ENCODE data around the gene CNTN4. TPM values are rescaled to one million over a fixed set of nuclear protein-coding genes. Genes with fewer than 3 reads are reported as not detected.

The CNTN4 gene
- total RNA-seq, 1 experiment from 2014 or later: 1.8 TPM

DNA sequence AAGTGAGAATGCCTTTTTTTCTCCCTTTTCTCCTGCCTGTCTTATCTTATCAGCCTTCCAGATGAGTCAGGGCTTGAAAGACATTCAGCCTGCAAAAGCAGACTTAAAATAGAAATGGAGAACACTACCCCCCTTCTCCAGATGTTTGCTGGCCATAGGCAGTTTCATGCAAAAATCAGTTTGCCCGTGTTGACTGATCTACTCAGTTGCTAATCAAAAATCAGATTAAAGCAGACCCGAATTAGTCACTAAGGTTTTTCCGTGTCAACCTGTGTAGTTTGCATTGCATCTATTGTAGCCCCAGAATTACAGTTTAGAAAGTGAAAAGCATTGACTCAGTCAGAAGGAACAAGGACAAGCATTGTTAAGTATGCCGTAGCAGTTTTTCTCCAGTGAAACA is 955.3 kb downstream of the CNTN4 start:
- DNase-seq (ENCODE audit: low read depth): no peak
- in situ Hi-C loops (cut with HindIII; ENCODE audit: low pct_unique_long_range_greater_than_20kb, low sequenced_read_pairs): no loop called here

DNA sequence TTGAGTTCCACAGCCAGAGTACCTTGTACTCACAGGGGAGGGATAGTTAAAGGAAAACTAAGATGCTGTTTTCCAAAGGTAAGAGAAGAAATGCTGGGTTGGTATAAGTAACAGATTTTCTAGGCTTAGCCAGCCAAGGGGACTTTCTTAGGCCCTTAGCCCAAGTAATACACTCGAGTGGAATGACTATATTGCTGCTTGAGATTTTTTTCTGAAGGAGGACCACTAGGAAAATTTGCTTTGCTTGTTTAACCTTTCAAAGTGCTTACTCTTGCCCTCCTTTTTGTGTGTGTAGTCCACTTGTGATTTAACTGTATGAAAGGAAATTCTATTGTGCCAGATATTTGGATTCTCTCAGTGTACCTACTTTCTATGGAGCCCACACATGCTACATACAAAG is 961.0 kb downstream of the CNTN4 start:
- no peak for DNase-seq (ENCODE audit: low read depth)
- in situ Hi-C loops (cut with HindIII; ENCODE audit: low pct_unique_long_range_greater_than_20kb, low sequenced_read_pairs): no loop called here

DNA sequence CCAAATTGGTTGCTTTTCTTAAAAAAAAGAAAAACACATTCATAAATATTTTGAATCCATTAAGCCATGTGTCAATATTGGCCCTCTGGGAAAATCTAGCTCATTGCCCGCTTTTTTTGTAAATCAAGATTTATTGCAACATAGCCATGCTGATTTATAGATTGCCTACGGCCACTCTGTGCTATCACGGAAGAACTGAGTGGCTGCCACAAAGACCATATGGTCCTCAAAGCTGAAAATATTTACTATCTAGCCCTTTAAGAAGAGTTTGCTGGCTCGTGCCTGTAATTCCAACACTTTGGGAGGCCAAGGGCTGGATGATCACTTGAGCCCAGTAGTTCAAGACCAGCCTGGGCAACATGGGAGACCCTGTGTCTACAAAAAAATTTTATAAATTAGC is 965.6 kb downstream of the CNTN4 start:
- in situ Hi-C loops (cut with HindIII; ENCODE audit: low pct_unique_long_range_greater_than_20kb, low sequenced_read_pairs): no loop called here

DNA sequence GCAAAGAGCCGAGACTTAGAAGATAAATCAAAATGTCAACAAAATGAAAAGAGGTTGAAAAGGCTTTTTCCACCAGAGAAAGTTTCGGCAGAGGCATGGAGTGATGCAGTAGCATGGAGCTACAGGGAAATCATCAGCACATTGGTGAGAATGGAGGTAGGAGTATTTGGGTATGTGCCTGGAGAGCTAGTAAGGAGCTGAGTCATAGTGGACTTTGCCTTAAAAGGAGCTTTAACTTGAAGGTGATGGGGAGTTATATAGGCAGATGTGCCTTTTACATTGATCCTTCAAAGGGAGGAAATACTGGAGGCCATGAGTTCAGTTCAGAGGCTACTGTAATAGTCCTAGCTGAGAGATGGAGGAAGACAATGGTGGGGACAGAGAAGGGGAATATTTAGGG is 967.2 kb downstream of the CNTN4 start:
- in situ Hi-C loops (cut with HindIII; ENCODE audit: low pct_unique_long_range_greater_than_20kb, low sequenced_read_pairs): no loop called here
- no peak for DNase-seq (ENCODE audit: low read depth)

More for the DNA sequence above, 965.6 kb downstream of the CNTN4 start:
- no peak for DNase-seq (ENCODE audit: low read depth)

DNA sequence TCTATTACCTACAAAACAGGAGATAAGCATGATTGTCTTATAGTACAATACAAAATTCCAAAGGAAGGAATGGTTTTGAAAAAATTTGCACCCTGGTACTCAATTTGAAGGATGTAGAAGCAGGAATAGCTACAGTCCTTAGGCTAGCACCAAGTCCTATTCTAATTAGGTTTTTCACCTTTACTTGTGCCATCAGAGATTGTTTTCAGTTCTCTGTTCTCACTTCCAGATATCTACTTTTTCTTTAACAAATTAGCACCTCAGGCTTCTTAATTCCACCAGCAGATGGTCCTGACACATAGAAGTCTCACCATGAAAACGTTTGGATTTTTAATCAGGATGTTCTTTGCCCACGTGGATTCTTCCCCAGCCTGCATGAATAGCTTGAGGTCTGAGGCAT is 967.7 kb downstream of the CNTN4 start:
- in situ Hi-C loops (cut with HindIII; ENCODE audit: low pct_unique_long_range_greater_than_20kb, low sequenced_read_pairs): no loop called here
- no peak for DNase-seq (ENCODE audit: low read depth)

DNA sequence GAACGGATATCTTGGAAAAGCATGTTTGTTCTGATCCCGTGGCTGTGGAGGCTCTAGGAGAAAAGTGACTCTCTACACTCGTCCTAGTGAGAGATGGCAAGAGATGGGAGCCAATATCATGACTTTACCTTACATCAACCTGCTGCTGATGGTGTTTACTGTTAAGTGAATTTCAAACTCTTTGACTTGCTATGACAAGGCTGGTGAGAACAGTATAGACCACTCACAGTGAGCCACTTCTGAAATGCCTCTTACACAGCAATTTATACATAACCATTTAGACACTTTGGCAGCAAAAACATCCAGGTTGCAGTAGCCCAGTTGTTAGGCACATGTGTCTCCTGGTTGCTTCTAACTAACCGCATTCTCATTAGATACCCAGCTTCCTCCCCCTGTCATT is 968.2 kb downstream of the CNTN4 start:
- DNase-seq (ENCODE audit: low read depth): no peak
- in situ Hi-C loops (cut with HindIII; ENCODE audit: low pct_unique_long_range_greater_than_20kb, low sequenced_read_pairs): no loop called here

DNA sequence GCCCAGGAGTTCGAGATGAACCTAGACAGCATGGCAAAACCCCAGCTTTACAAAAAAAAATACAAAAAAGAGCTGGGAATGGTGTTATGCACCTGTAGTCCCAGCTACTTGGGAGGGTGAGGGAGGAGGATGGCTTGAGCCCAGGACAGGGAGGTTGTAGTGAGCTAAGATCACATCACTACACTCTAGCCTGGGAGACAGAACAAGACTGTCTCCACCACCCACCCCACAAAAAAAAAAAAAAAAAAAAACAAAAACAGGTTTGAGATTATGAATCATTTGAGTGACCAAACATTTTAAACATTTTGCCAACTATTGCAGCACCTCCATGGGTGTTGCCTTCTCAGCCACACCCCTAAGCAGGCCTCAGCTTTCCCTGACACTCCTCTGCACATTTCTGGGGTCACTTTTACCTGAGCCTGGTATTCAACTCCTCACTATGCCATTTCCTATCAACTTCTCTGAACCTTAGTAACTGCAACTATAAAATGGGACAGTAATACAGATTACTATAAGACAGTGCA is 969.8 kb downstream of the CNTN4 start:
- DNase-seq (ENCODE audit: low read depth): no peak
- in situ Hi-C loops (cut with HindIII; ENCODE audit: low pct_unique_long_range_greater_than_20kb, low sequenced_read_pairs): no loop called here

DNA sequence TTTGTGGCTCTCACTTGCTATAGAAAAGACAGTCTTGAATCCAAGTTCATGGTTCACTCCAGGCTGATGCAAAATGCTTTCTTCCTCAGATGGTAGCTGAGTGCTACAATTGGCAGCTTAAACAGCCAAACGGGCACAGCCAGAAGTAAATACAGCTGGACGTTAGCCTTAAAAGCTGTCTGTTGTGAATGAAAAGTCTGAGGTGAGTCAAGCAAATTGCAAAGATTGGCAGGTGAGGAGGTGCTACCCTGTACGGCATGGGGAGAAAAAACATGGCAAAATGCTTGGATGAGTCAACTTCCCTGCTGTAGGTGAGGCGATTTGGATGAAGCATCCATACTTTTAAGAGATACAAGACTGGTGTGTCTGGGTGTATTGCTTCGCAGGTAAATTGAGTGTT is 971.1 kb downstream of the CNTN4 start:
- no peak for DNase-seq (ENCODE audit: low read depth)
- in situ Hi-C loops (cut with HindIII; ENCODE audit: low pct_unique_long_range_greater_than_20kb, low sequenced_read_pairs): no loop called here

DNA sequence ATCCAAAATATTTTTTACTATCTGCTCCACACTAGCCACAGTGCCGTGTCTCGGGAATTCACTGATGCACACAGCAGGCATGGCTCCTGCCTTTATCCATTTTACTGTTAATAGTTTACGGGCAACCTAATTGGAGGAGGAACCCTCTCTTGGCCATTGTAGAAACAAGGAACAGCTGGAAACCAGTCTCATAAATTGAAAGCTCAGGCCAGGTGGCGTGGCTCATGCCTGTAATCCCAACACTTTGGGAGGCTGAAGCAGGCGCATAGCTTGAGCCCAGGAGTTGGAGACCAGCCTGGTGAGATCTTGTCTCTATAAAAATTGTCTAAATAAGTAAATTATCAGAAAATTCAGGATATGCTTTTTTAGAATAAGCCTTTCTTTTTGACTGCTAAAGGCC is 972.5 kb downstream of the CNTN4 start:
- in situ Hi-C loops (cut with HindIII; ENCODE audit: low pct_unique_long_range_greater_than_20kb, low sequenced_read_pairs): no loop called here
- DNase-seq (ENCODE audit: low read depth): no peak

DNA sequence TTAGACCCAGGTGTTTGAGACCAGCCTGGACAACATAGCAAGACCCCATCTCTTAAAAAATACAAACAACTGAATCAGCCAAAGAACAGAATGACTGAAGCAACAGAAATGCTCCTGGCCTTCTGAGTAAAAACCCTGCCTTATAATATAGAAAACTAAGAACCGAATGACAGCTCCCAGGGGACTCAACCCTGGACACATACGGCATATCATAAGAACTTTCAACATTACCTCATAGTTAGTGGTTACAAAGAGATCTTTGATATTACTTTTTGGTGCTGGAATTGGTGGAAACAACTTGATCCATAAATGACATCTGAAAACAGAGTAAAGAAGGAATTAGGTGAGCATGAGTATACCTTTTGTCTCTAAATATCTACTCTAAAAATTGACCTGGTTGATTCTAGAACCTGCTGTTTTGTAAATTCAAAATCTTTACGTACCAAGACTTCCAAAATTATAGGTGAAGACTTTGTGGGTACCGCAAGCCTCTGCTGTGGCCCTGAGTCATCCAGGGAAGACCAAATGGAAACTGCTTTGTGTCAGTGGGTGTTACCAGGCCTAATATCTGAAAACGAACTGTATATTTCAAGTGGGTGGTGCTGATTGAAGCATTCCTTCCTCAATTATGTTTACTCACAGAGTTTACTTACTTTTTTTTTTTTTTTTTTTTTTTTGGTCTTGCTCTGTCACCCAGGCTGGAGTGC is 976.0 kb downstream of the CNTN4 start:
- in situ Hi-C loops (cut with HindIII; ENCODE audit: low pct_unique_long_range_greater_than_20kb, low sequenced_read_pairs): no loop called here
- DNase-seq (ENCODE audit: low read depth): no peak

DNA sequence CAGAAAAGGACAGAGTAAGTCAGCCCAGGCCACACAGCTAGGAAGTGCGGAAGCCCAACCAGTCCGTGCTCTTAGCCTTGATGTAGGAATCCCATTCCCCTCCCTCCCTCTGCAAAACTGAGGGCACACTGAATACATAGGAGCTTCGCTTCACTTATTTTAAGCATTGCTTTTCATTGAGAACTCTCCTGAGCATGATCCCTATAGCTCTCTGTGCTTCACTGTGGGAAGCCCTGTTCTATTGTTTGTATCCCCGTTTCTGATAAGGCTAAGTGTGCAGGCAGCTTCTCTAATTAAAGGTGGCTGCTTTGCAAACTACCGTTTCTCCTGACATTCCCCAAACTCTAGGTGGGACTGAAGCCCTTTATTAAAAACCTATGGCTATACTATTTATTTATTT is 981.6 kb downstream of the CNTN4 start:
- in situ Hi-C loops (cut with HindIII; ENCODE audit: low pct_unique_long_range_greater_than_20kb, low sequenced_read_pairs): no loop called here
- DNase-seq (ENCODE audit: low read depth): no peak

DNA sequence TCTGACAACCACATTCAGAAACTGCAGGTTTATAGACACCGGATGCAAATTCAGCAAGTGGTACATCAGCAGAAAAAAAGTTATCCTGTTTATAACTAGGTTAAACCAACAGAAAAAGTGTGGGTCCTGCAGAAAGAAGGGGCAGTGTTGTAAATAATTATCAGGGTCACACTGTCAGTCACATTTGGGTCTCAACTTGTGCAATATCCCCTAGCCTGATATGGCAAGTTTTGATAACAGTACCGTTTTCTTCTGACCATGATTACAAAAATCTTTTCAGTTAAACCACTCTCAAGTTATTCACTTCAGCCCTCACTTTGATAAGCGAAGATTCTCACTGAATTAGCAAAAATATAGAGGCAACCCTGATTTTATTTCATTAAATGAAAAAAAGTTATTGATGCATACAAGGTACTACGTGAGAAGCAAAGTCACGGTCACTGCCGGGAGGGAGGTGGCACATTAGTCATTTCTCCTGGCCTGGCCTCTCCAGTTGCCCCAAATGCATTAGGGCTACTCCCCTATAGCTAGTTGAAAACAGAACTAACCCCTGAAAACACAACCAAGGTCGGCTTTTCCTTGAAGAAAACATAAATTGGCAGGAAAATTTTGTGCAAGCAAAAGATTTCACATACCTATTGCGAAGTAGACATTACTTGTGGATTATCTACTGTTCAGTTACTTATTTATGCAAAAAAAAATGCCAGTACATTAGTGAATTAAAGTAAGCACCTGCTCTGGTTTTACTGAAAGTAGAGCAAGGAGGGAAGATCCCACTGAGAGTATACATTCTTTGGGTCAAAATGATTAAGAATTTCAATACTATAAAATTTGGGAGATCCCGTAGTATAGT is 982.9 kb downstream of the CNTN4 start:
- DNase-seq (ENCODE audit: low read depth): no peak

DNA sequence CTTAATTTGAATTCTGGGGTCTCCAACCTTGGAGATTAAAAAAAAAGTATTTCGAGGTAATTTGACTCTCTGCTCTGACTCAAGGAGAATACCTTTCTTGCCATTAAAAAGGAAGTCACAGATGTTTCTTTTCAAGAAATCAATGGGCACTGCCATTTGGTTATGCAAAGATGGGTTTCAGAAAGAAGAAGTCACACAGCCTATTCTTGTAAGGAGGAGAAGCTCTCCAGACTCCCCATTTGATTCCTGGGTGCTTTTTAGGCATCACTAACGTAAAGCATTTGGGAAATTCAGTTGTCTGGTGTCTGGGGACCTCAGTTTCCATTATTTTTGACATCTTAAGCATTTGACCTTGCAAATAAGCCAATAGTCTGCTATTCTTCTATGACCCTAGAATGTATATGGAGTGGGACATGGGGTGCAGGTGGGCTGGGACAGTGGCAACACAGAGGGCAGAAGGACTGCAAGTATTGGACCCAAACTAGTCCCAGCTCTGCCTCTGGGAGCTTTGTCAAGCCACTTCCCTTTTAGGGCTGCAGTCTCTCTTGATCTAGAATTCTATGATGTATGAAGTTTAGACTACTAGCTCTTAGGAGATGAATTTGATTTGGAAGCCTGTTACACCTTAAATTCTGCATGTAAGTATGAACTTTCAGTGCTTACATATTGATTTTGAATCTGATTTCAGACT is 983.7 kb downstream of the CNTN4 start:
- in situ Hi-C loops (cut with HindIII; ENCODE audit: low pct_unique_long_range_greater_than_20kb, low sequenced_read_pairs): no loop called here
- no peak for DNase-seq (ENCODE audit: low read depth)

More for the DNA sequence above, 982.9 kb downstream of the CNTN4 start:
- in situ Hi-C loops (cut with HindIII; ENCODE audit: low pct_unique_long_range_greater_than_20kb, low sequenced_read_pairs): no loop called here

DNA sequence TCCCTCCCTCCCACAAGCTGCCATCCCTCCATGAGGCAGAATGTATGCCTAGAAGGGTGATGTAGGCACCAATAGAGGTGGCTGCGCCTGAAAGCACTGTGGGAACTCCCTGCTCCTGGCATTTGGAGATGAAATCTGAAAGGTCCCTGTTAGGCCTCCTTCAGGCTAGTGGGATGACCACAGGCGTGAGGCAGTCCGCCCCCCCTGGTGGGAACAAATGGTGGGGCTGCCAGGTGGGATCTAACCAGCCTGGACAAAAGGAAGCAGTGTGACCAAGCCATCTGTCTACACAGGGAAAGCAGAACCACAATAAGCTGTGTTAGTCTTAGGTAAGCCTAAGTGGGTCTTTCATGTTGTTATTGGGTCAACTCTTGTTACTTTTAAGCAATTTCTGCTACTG is 986.2 kb downstream of the CNTN4 start:
- no peak for DNase-seq (ENCODE audit: low read depth)
- in situ Hi-C loops (cut with HindIII; ENCODE audit: low pct_unique_long_range_greater_than_20kb, low sequenced_read_pairs): no loop called here

DNA sequence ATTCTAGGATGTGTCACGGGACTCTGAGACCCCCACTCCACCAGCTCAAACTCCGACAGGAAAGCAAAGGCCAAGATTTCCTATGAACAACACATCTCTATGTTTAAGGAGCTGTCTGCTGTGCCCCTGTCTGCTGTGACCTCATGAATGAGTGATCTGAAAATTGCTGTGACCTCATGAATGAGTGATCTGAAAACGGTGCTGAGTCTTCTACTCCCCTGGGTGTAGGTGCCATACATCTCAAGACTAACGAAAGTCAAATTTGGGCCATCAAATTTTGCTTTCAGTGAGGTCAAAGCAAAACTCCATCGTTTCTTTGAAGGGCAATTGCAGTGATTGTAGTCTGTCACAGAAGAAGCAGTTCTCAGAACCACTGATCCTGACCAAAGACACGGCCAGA is 987.1 kb downstream of the CNTN4 start:
- DNase-seq (ENCODE audit: low read depth): no peak
- in situ Hi-C loops (cut with HindIII; ENCODE audit: low pct_unique_long_range_greater_than_20kb, low sequenced_read_pairs): no loop called here

DNA sequence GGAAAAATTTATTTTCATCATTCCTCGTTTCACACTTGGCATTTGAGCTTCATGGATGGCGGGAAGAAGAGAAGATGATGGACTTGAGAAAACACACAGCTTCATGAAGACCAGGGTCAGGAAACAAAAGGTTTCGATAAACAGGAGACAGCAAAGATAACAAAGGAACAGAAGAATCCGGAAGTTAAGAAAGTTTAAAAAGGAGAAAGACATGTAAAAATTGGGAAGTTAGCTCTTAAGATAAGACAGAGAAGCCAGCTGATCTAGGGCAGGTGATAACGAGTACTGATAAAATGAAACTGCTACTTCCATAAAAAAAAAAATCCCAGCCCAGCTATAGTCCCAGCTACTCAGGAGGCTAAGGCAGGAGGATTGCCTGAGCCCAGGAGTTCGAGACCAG is 987.6 kb downstream of the CNTN4 start:
- in situ Hi-C loops (cut with HindIII; ENCODE audit: low pct_unique_long_range_greater_than_20kb, low sequenced_read_pairs): no loop called here
- no peak for DNase-seq (ENCODE audit: low read depth)

DNA sequence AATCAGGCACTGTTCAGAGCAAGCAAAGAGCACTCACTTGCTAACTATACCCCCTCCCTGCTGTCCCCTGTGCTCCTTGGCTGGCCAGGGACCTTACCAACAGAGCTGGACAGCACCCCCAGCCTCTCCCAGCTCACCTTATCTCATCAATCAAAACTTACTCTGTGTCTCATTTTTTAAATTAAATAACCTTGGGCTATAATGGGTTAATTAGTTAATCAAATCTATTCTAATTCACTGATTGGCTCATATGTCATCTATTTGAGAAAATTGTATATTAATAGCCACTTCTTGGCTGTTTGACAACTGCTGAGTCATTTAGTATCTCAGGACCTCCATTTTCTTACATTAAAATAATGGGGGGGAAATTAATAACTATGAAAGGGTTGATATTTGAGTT is 988.6 kb downstream of the CNTN4 start:
- DNase-seq (ENCODE audit: low read depth): no peak
- in situ Hi-C loops (cut with HindIII; ENCODE audit: low pct_unique_long_range_greater_than_20kb, low sequenced_read_pairs): no loop called here

DNA sequence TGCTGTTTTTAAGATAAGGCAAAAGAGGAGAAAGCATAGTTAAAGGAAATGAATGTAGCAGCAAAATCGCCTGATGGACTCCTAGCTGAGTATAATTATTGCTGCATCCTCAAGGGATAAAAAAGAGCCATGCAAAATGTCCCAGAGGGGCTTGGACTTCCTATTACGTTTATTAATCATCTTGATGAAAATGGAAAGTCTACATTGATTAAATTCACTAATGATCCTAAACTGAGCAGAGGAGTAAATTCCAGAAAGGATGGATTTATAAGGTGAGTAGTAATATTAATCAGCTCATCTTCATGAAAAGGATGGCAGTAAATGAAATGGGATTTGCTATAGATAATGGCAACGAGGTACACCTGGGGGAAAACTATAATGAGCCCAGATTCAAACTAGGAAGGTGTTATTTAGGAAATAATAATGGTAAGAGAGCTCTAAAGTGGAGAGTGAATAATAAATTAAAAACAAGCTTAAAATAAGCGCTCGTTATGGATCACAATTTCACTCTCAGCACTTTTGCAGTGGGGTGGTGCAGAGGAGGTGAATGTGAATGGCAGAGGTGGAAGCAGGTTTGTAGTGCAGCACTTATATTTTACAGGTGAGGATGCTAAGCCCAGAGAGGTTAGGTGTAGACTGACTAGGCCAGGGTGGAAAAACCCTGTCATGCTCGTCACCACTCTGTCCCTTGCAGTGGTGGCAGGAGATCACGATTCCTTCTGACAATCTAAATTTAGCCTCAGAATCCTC is 989.2 kb downstream of the CNTN4 start:
- in situ Hi-C loops (cut with HindIII; ENCODE audit: low pct_unique_long_range_greater_than_20kb, low sequenced_read_pairs): no loop called here
- no peak for DNase-seq (ENCODE audit: low read depth)

Measured in Caki2 (cell line).